ENCODE results near the gene LONRF3.

DNA sequence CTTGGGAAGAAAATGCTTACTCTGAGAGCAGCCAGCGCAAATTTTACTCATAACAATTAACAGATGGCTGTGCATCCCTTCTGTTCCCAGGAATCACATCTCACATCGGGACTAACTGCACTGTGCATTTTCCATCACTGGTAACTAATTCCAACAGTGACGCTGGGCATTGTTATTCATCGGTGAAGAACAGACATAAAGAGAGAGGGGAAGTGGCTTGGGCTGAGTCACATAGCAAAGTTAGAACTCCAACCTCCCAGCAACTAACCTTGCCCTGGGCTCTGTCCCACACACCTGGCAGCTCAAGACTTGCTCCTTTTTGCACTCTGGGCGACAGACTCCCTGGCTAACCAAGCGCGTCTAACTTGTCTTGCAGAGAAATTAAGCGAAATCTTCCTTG is 6.4 kb upstream of the LONRF3 start:
- TF ChIP-seq CTCF (IDR thresholded peaks at IDR 0.05; ENCODE audit: low read depth, low read length, missing input control) (no peak), EGR1 (IDR thresholded peaks at IDR 0.05; ENCODE audit: low read depth in 2 of 2) (no peak), HNF4G (IDR thresholded peaks at IDR 0.05) (no peak), RAD21 (IDR thresholded peaks at IDR 0.05) (no peak), SP1 (IDR thresholded peaks at IDR 0.05) (no peak), RXRA (IDR thresholded peaks at IDR 0.05) (no peak), JUND (IDR thresholded peaks at IDR 0.05) (no peak)
- TF ChIP-seq, protein P1, sequence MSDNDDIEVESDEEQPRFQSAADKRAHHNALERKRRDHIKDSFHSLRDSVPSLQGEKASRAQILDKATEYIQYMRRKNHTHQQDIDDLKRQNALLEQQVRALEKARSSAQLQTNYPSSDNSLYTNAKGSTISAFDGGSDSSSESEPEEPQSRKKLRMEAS (IDR thresholded peaks at IDR 0.05), result no peak
- TF ChIP-seq, protein P2, sequence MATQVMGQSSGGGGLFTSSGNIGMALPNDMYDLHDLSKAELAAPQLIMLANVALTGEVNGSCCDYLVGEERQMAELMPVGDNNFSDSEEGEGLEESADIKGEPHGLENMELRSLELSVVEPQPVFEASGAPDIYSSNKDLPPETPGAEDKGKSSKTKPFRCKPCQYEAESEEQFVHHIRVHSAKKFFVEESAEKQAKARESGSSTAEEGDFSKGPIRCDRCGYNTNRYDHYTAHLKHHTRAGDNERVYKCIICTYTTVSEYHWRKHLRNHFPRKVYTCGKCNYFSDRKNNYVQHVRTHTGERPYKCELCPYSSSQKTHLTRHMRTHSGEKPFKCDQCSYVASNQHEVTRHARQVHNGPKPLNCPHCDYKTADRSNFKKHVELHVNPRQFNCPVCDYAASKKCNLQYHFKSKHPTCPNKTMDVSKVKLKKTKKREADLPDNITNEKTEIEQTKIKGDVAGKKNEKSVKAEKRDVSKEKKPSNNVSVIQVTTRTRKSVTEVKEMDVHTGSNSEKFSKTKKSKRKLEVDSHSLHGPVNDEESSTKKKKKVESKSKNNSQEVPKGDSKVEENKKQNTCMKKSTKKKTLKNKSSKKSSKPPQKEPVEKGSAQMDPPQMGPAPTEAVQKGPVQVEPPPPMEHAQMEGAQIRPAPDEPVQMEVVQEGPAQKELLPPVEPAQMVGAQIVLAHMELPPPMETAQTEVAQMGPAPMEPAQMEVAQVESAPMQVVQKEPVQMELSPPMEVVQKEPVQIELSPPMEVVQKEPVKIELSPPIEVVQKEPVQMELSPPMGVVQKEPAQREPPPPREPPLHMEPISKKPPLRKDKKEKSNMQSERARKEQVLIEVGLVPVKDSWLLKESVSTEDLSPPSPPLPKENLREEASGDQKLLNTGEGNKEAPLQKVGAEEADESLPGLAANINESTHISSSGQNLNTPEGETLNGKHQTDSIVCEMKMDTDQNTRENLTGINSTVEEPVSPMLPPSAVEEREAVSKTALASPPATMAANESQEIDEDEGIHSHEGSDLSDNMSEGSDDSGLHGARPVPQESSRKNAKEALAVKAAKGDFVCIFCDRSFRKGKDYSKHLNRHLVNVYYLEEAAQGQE (IDR thresholded peaks at IDR 0.05), result no peak

Measured in liver (tissue), 3 donors.